K562 (cell line): ENCODE data around the gene USP16. TPM values are rescaled to one million over a fixed set of nuclear protein-coding genes. Genes with fewer than 3 reads are reported as not detected.

Experiments used
- ATAC-seq: fragments of 200-7000 bp; cut with Tn5 transposase; 3 replicates; pipeline ENCODE4 v1.9.1; 2020; ENCODE audit warnings: moderate library complexity
- BruUV-seq: library from RNA; stranded (reverse); fragments of 400-500 nt; replicated peaks from 2 replicates; lab custom pipeline; 2021; lab: Mats Ljungman, UMichigan
- CTCF ChIA-PET: fragments of 300-600 bp; formaldehyde crosslinking; extraction: SDS; loops from one replicate; lab custom pipeline; 2021; ENCODE audit warnings: low intra/inter-chr PET ratio; lab: Yijun Ruan, JAX
- POLR2A ChIA-PET: fragments of 300-600, 350-650 bp; sonication (Branson Sonifier 250); formaldehyde crosslinking; extraction: SDS; loops from one replicate; lab custom pipeline; 2021; ENCODE audit warnings: antibody characterized with exemption, inconsistent platforms; lab: Yijun Ruan, JAX
- DNase-seq, 4 experiments: peaks; one replicate each; pipeline versions ENCODE4 v3.0.0 to v3.0.0-alpha.2; 2011 to 2018; ENCODE audit warnings: low spot score in 3 of 4, mixed read lengths in 3 of 4; ENCODE audit errors: extremely low read depth in 1 of 4
- FAIRE-seq: peaks from 2 replicates; lab custom pipeline; 2011; peaks lifted over from hg19 to GRCh38; lab: Jason Lieb, UNC
- H2AFZ ChIP-seq: 2 replicates; pipeline ENCODE4 v1.6.0; 2011; ENCODE audit warnings: low read depth, low read length, control low read depth, inconsistent platforms
- H3K27ac ChIP-seq: fragments of 200-600 bp; 3 replicates; pipeline ENCODE4 v1.8.0; 2011; ENCODE audit warnings: low read depth, mild to moderate bottlenecking, control low read depth, inconsistent platforms, low read length, moderate library complexity, mixed read lengths; ENCODE audit errors: extremely low read depth
- H3K27me3 ChIP-seq, 2 experiments: fragments of 300-600 bp in 1 of 2; 2 replicates in 1 of 2; 3 replicates in 1 of 2; pipeline versions ENCODE4 v1.6.0 to v1.8.0; 2011; ENCODE audit warnings: inconsistent platforms in 2 of 2, low read length in 2 of 2, mild to moderate bottlenecking in 1 of 2, mixed read lengths in 1 of 2, moderate library complexity in 1 of 2; ENCODE audit not compliant: control insufficient read depth in 2 of 2, insufficient read depth in 2 of 2
- H3K36me3 ChIP-seq: fragments of 300-600 bp; 3 replicates; pipeline ENCODE4 v1.8.0; 2011; ENCODE audit warnings: mild to moderate bottlenecking, low read length, inconsistent platforms; ENCODE audit not compliant: control insufficient read depth, insufficient read depth
- H3K4me1 ChIP-seq, 2 experiments: fragments of 200-600 bp in 1 of 2; replicated peaks in 1 of 2; 2 replicates in 1 of 2; 3 replicates in 1 of 2; pipeline versions ENCODE4 v1.5.1 to v1.8.0; 2011; ENCODE audit warnings: inconsistent platforms in 2 of 2, low read length in 2 of 2, mild to moderate bottlenecking in 1 of 2, mixed read lengths in 1 of 2, moderate library complexity in 1 of 2; ENCODE audit not compliant: control insufficient read depth in 2 of 2, insufficient read depth in 2 of 2
- H3K4me2 ChIP-seq: 2 replicates; pipeline ENCODE4 v1.6.1; 2011; ENCODE audit warnings: low read length, control low read depth, inconsistent platforms, mixed read lengths; ENCODE audit not compliant: insufficient read depth
- H3K4me3 ChIP-seq: fragments of 200-600 bp; sonication (generic), shearing (Covaris generic); 2 replicates; pipeline ENCODE4 v1.5.1; 2016; ENCODE audit warnings: control low read depth, inconsistent platforms
- H3K79me2 ChIP-seq: fragments of 200-600 bp; 3 replicates; pipeline ENCODE4 v1.8.0; 2011; ENCODE audit warnings: low read length, inconsistent platforms; ENCODE audit not compliant: control insufficient read depth, insufficient read depth
- H3K9ac ChIP-seq, 2 experiments: 2 replicates each; pipeline versions ENCODE4 v1.6.0 to v1.6.1; 2011; ENCODE audit warnings: low read depth in 2 of 2, low read length in 2 of 2, control low read depth in 1 of 2, inconsistent platforms in 1 of 2, mild to moderate bottlenecking in 1 of 2, mixed read lengths in 1 of 2; ENCODE audit not compliant: insufficient read depth in 1 of 2
- H3K9me1 ChIP-seq: one replicate; pipeline ENCODE4 v1.6.0; 2011; ENCODE audit warnings: inconsistent platforms, mild to moderate bottlenecking, low read length, moderate library complexity; ENCODE audit not compliant: control insufficient read depth, insufficient read depth
- H3K9me3 ChIP-seq: replicated peaks from 2 replicates; pipeline ENCODE4 v1.5.1; 2011; ENCODE audit warnings: low read depth, low read length, inconsistent platforms; ENCODE audit not compliant: control insufficient read depth, insufficient read depth
- H4K20me1 ChIP-seq: replicated peaks from 2 replicates; pipeline ENCODE4 v1.6.1; 2011; ENCODE audit warnings: low read length, inconsistent platforms, mixed read lengths; ENCODE audit not compliant: control insufficient read depth, insufficient read depth
- FOSL1 ChIP-seq: fragments of 200-800 bp; sonication (Bioruptor generic); conservative IDR thresholded peaks from 2 replicates; pipeline ENCODE4 v1.6.1; 2016; ENCODE audit warnings: missing genetic modification characterization, missing compliant biosample characterization
- JUND ChIP-seq, 2 experiments: IDR thresholded peaks; 2 replicates in 1 of 2; 3 replicates in 1 of 2; pipeline ENCODE4 v1.6.1; 2011; ENCODE audit warnings: borderline replicate concordance in 2 of 2, low read depth in 2 of 2, low read length in 2 of 2, improper control_type of control experiment in 1 of 2, missing biosample characterization in 1 of 2, missing genetic modification characterization in 1 of 2, missing genetic modification reagents in 1 of 2
- MTA1 ChIP-seq: fragments of 450-650 bp; IDR thresholded peaks from 2 replicates; pipeline ENCODE4 v1.6.1; 2017; ENCODE audit warnings: borderline replicate concordance
- NFIC ChIP-seq: fragments of 450-650 bp; IDR thresholded peaks from 2 replicates; pipeline ENCODE4 v1.6.1; 2017; ENCODE audit warnings: mild to moderate bottlenecking, inconsistent platforms
- NFIX ChIP-seq: fragments of 250-450 bp; sonication (Bioruptor Pico); IDR thresholded peaks from 2 replicates; pipeline ENCODE4 v1.4.0; 2020; ENCODE audit warnings: low read depth, mild to moderate bottlenecking, moderate library complexity
- PURB ChIP-seq: sonication (generic); formaldehyde crosslinking; IDR thresholded peaks from 2 replicates; pipeline ENCODE4 v1.9.0; 2021; ENCODE audit warnings: low read depth, mild to moderate bottlenecking, missing genetic modification reagents
- SPI1 ChIP-seq: IDR thresholded peaks from 2 replicates; pipeline ENCODE4 v1.6.1; 2011; ENCODE audit warnings: low read depth, low read length, control low read depth, borderline replicate concordance
- WGBS: fragments of 100-300 bp; shearing (Covaris generic); methylation state at CpG from one replicate; pipeline ENCODE4 v1.1.6; 2016; ENCODE audit warnings: low coverage, mixed read lengths; ENCODE audit not compliant: insufficient coverage; ENCODE audit errors: missing lambda C conversion rate; 5-methylcytosine and 5-hydroxymethylcytosine counted together
- in situ Hi-C: fragments of 300-500 bp; cut with MboI; formaldehyde crosslinking; loops from 4 replicates; pipeline ENCODE4 v1.15.0; 2018; ENCODE audit warnings: inconsistent platforms, mixed read lengths
- intact Hi-C: fragments of 100-400 bp; cut with micrococcal nuclease; formaldehyde crosslinking; loops from 2 replicates; pipeline ENCODE4 v1.14.2; 2022
- polyA plus RNA-seq, 8 experiments: library from polyadenylated mRNA; depleted of rRNA in 4 of 8; stranded (reverse) in 5 of 8; unstranded in 3 of 8; fragments of >200 nt; fragmentation: Nextera tagmentation in 2 of 8; fragmentation: Illumina TruSeq in 1 of 8; extraction: Ambion mirVana in 2 of 8; extraction: Trizol in 1 of 8; gene quantifications; 2 replicates each; pipeline versions ENCODE4 v1.2.1 to v1.2.3, GENCODE V29; 2011 to 2014; ENCODE audit warnings: inconsistent platforms in 1 of 8, missing spikeins in 1 of 8
- total RNA-seq, 7 experiments: library from RNA; depleted of rRNA in 6 of 7; stranded (reverse); fragments of >200 nt in 6 of 7; fragmentation: Illumina TruSeq in 2 of 7; extraction: Trizol in 2 of 7; gene quantifications; 2 replicates each; pipeline versions ENCODE4 v1.2.1 to v1.2.3, GENCODE V29; 2011 to 2021; ENCODE audit warnings: low replicate concordance in 1 of 7
- TF ChIP-seq, protein P1 (sequence below): sonication (generic); formaldehyde crosslinking; IDR thresholded peaks from 2 replicates; pipeline ENCODE4 v1.8.0; 2022; ENCODE audit warnings: missing genetic modification reagents, mild to moderate bottlenecking, borderline replicate concordance

USP16 gene
- total and polyA plus RNA-seq, 9 of the 15 experiments (the other 6 are each of a cell fraction or from before 2014, with no cell fraction given): 38.4 to 90.9 (median 62.8) TPM

DNA sequence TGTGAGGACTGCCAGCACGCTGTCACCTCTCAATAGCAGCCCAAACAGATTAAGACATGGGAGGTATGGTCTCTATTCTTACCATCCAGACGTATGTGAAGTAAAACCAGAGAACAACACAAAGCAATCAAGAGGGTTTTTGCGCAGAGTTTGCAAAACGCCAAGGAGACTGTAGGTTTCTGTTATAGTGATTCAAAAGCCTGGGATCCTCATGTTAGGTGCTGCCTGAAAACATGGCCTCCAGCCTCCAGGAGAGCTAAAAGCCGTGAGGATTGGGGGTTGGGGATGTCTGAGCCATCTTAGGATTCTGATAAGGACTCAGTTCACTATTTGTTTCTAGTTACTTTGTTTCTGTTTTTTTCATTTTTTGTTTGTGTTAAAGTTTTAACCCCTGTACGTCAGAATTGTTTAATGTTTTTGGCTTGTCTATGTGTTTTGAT lies 53.2 kb downstream of the USP16 start (continued):
- TF ChIP-seq, protein P1, sequence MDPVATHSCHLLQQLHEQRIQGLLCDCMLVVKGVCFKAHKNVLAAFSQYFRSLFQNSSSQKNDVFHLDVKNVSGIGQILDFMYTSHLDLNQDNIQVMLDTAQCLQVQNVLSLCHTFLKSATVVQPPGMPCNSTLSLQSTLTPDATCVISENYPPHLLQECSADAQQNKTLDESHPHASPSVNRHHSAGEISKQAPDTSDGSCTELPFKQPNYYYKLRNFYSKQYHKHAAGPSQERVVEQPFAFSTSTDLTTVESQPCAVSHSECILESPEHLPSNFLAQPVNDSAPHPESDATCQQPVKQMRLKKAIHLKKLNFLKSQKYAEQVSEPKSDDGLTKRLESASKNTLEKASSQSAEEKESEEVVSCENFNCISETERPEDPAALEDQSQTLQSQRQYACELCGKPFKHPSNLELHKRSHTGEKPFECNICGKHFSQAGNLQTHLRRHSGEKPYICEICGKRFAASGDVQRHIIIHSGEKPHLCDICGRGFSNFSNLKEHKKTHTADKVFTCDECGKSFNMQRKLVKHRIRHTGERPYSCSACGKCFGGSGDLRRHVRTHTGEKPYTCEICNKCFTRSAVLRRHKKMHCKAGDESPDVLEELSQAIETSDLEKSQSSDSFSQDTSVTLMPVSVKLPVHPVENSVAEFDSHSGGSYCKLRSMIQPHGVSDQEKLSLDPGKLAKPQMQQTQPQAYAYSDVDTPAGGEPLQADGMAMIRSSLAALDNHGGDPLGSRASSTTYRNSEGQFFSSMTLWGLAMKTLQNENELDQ (CRISPR knock-in tag): no peak

DNA sequence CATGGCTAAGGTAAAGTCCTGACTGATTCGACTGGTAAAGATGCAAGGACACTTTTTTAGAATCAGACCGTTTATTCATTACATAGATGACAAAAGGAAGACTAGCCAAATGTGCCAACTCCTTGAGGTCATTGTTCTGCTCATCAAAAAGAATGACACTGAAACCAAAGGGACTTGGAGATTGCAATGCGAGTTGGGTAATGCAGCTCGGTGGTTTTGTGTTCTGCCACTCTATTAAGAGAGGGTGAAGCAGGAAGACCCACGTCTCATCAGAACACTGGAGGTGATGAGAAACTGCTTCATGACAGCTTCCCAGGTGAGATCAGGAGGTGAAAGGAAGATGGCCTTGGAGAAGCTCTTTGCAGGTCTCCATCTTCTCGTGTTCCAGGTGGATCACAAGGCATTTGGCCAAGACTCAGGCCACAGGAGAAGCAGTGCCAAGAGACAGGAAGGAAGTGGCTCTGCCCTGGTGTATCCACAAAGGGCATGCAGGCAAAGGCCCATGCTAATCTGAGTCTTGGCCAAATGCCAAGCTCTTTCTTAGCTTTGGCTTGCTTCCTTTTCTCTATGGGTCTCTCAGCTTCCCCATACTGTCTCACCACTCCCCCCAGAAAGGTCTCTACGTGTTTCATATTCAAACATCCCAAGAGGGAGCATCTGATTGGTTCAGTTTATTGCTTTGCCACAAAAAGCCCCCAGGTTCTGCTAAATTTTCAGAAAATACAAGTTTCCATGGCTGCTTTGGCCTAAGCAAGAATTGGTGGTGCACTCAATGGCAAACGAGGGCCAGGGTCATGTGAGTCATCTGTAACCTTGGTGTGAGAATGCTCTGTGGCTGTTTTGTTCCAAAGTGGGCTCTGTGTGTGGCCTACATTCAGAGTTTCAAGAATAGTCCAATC lies 54.6 kb downstream of the USP16 start:
- H3K27ac ChIP-seq: no peak overlapping the region
- peaks cover 0 to 4% of the 10 kb centered on the region in 2 experiments; a peak in 2 of 5 replicates for H3K4me1 ChIP-seq
- no peaks in the 10 kb centered on the region for H4K20me1 ChIP-seq
- intact Hi-C loops (no loop called here), in situ Hi-C loops (no loop called here)
- H3K36me3 ChIP-seq: no peaks in the 10 kb centered on the region
- ChIA-PET CTCF (no interaction called here), POLR2A (no interaction called here)
- no peaks in the 10 kb centered on the region for H3K79me2 ChIP-seq
- H3K4me3 ChIP-seq: no peak overlapping the region
- no TSS peak for BruUV-seq
- no peak overlapping the region for H3K9ac ChIP-seq
- 9% methylated on average over 8 of the region's 8 CpGs for WGBS
- no peaks in the 10 kb centered on the region; a peak in 1 of 5 replicates for H3K27me3 ChIP-seq
- TF ChIP-seq MTA1 (no peak), SPI1 (0 out of 2 replicates have a peak, but pooled peaks have one; percentile 1), FOSL1 (tag) (0 out of 2 replicates have a peak, but pooled peaks have one; percentile 19), NFIC (peak; percentile 92), NFIX (CRISPR knock-in tag) (peak; percentile 47; the same call in 1 of the 2 replicates), PURB (CRISPR knock-in tag) (no peak), JUND (IDR thresholded peaks at IDR 0.05; ENCODE audit: borderline replicate concordance, low read depth, low read length) (0 out of 2 replicates have a peak, but pooled peaks have one; percentile 11), JUND (tag; IDR thresholded peaks at IDR 0.05; ENCODE audit: borderline replicate concordance, low read depth, low read length) (no peak)
- no peak for FAIRE-seq
- peak in 1 of 4 experiments; percentile 35 for DNase-seq
- H3K4me2 ChIP-seq: no peak overlapping the region
- H3K9me1 ChIP-seq: no peaks in the 10 kb centered on the region
- H3K9me3 ChIP-seq: no peaks in the 10 kb centered on the region; the same call in 1 of the 2 replicates
- ATAC-seq: peak; percentile 23; the same call in 2 of the 3 replicates
- peak overlapping the region; percentile 43 for H2AFZ ChIP-seq
